DMS53 (cell line): ENCODE measurements around the gene PPP1R36.
"Not testable (repeated sequence)": the region's sequence is repeated elsewhere in the genome, so short reads cannot be mapped to it uniquely, and the experiment has no call there.

Experiments
- DNase-seq: peaks from one replicate; lab custom pipeline; 2025; lab: John Stamatoyannopoulos, UW

PPP1R36 gene

DNA sequence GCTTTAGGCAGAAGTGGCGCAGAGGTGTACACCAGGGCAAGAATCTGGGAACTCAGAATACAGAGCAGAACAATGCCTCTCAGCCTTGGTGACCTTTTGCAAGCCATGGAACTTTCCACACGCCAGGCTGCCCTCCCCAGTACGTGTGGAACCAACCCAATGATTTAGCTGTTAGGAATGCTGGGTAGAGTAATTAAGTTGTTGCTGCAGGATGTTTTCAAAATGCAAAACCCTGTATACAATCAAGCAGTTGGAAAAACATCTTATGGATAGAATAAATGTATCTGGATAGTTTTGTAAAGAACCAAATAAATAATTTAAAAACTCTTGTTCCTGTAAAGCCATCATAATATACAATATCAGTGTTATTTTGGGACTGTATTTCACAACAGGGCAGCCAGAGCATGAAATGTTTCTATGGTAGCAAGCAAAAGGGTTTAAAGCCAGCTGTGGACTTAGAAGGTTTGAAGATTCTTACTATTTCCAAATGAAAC lies 19.4 kb downstream of the PPP1R36 start:
- no peak for DNase-seq

- not testable (repeated sequence) for DNase-seq
These were observed 19.9 kb downstream of the PPP1R36 start for GRCh38 chr14:64569646-64570045.

DNA sequence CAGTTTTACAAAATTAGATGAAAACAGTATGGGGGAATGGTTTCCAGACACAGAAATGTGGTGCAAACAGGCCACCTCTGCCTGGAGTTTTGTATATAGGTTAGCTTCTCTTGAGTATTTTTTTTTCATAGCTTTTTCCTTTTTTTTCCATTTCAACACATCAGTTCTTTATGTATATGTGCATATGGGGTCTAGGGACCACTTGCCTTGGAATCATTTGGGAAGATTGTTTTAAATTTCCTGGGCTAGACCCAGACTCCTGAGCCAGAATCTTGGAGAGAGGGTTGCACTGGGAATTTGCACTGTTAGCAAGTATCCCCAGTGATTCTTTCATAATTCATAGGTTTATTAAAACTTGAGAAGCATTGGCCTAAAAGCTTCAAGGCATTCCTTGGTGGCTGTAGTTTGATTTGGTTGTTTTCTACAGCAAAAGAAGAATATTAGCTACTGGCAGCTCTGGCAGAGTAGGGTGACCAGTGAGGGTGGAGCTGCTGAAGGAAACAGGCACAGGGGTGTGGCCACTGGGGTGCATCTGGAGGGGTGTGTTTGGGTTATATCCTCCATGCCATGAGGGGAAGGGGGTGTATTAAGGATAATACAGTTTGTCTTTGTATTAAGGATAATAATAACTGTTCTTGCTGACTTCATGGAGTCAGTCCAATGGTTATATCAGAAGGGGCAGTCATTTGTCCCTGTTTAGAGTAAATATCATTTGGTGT lies 22.8 kb downstream of the PPP1R36 start:
- DNase-seq = no peak

DNA sequence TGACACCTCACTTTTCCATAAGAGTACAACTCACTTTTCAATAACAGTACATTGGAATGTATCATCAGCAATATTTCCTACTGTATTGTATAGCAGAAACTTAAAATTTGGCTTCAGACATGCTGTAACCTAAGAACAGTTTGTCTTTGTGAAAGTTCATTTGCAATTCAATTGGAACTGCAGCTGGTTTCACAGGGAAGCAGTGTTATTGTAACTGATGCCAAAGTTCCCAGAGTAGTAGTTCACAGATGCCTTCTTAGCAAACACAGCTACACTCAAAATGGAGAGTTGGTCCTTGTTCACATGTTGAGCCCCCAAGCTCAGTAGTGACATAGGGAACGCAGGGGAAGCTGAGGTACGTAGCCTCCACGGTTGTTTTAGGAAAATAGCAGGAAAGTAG lies 23.3 kb downstream of the PPP1R36 start:
- DNase-seq = no peak

- DNase-seq = no peak
These were observed 24.8 kb downstream of the PPP1R36 start for GRCh38 chr14:64574371-64575107.

GRCh38 chr14:64577211-64577610 lies 27.4 kb downstream of the PPP1R36 start:
- DNase-seq = no peak

- DNase-seq = no peak
These were observed 30.7 kb downstream of the PPP1R36 start for GRCh38 chr14:64580467-64580866.

GRCh38 chr14:64581363-64581762 lies 31.6 kb downstream of the PPP1R36 start:
- no peak for DNase-seq

DNA sequence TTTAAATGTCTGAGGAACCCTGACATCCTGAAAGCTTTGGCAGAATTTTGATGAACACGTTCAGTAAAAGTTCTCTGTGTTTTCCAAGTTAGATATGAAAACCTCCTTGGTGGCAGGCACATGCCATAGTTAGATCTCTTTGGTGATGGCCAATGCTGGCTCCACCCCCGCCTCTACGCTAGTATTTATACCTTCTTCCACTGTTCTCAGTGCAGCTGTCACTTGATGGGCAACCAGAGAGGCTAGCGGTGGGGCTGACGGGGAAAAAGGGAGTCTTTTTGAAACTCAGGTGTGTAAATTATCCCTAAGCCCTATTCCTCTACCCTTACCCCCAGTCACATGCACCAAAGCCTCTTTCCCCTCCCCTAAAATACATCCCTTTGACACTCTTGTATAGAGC lies 32.1 kb downstream of the PPP1R36 start:
- no peak for DNase-seq

DNA sequence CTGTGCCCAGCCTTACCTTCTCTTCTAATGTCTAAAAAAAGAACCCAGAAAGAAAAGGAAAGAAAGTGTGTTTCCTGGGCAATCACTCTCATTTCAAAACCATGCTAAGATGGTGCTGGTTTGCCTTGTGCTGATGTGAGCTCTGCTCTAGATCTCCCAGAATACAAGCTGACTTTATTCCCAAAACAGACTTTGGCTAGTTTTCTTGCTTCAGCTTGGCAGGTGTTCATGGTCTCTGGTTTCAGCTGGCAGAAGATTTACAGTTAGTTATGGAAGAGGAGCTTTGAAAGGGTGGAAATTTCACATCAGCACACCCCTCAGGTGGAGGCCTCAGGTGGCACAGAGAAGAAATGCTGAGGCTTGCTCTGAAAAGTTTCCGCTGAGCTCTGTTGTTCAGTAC lies 34.4 kb downstream of the PPP1R36 start:
- no peak for DNase-seq

- no peak for DNase-seq
These were observed 42.0 kb downstream of the PPP1R36 start for GRCh38 chr14:64591809-64592208.

GRCh38 chr14:64594438-64594837 lies 44.7 kb downstream of the PPP1R36 start:
- peak; percentile 7 for DNase-seq

DNA sequence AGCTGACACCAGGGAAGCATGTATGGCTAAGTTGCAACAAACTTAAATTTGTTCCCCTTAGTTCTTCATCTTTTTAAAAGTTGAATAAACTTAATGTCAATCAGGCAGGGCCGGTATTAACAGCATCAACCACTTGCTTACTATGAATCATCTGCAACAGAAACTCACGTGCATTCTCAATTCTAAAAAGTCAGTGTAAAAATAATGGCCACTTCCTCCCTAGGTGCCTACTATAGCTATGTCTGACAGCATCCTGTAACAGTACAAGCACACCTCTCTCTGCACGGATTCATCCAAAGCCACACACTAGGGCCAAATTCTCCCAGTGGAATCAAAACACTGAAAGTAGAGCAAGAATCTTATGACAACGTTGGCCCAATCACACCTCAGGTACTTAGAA lies 48.6 kb downstream of the PPP1R36 start:
- no peak for DNase-seq

GRCh38 chr14:64601571-64601970 lies 51.8 kb downstream of the PPP1R36 start:
- DNase-seq = no peak

DNA sequence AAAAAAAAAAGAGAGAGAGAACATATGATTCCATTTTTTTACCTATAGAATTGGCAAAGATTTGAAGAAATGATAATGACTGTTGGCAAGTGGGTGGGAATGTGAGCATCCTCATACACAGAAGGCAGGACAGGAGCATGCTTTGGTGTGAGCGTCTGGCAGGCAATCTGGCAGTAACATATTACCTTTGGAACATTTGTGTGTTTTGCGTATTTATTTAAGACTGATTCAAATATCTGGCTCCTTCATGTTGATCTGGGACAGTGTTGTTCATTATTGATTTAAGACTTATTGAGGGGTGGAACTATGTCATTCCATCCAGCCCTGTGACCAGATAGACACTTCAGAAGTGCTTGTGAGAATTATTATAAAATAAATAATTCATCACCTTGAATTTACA lies 53.1 kb downstream of the PPP1R36 start:
- DNase-seq = peak; percentile 70

- peak; percentile 22 for DNase-seq
These were observed 54.2 kb downstream of the PPP1R36 start for GRCh38 chr14:64604001-64604400.

DNA sequence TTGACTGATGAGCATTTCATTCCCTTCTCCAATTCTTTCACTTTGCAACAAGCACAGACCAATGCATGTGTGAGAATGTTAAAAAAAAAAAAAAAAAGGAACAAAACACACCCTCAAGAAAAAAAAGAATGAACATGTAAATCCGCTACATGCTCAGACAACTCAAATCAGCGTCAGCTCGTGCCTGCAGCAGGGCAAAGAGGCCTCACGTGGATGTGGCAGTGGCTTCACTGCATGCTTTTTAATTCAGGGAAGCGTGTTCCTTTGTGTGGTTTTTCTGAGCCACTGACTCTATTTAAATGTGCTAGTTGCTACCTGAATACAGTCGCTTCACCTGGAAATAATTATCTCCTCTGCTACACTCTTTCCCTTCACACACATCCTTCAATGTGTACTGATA lies 55.1 kb downstream of the PPP1R36 start:
- no peak for DNase-seq

DNA sequence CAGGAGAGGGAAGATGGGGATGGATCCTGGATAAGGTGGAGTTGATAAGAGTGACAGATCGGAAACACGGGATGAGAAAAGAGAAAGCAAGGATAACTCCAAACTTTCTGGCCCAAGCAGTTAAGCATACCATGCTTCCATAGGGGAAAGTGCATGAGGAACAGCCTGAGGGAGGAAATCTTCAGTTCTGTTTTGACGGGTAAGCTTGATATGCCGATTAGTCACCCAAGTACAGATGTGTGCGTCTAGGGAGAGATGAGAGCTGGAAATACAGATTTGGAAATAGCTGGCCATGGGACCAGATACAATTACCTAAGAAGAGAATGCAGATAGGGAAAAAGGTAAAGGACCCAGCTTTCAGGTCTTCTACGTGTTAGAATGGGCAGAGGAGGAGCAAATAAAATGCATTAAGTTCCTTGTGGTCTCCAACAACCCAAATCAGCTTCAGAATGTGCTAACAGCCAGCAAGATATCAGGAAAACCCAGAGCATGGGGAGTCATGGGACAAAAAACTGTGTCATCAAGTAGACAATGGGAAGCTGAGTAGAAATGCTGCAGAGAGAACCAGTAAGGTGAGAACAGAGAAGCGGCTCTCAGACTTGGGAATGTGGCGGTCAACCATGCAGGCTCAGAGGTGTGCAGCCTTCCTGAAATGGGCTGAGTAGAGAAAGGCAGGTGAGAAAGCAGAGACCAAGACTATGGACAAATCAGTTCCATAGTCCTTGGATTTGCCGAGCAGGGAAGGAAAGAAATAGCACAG lies 56.3 kb downstream of the PPP1R36 start:
- DNase-seq = no peak

DNA sequence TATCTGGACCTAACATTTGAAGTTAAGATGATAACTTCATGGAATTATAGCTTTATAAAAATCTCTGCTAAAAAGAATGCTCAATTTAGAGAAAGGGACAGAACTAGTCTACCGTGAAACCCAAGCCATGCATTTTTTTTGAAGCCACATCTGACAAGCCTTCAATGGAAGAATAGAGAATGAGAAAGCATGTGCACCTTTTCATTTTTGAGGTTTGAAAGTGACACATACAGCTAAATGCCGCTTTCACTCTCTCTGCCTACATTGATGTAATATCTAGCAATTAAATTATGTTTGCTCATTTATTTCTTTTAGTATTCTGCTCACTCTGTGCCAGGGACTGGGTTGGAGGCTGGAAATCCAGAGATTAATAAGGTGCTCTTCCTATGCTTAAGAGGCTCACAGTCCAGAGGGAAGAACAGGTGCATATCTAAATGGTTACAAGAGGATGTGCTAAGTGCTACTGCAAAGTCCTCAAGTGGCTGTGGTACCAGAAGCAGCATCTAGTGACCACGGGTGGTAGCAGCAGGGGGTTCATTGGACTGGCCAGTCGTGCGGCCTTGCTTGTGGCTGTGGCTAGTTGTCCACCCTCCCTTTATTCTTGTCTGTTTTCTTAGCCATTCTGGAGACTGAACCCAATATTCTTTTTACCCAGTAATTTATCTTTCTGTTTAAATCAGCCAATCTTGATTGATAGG lies 60.4 kb downstream of the PPP1R36 start:
- peak; percentile 48 for DNase-seq

- DNase-seq = no peak
These were observed 61.7 kb downstream of the PPP1R36 start for GRCh38 chr14:64611358-64612020.

DNA sequence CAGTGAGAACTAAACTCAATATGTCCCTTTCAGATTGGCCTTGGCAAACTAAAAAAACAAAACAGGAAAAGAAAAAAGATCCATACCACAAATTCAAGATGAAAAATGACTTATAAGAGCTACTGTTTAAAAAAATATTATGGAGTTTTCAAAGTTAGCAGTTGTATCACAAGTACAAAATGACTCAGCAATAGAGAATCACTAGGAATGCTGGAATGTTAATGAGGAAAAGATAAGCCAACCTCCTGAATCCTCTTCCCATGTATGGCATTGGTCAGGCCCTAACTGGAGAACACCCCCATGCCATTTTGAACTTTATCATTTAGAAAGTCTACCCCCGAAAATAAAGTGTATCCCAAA lies 62.2 kb downstream of the PPP1R36 start:
- DNase-seq = no peak
